AG09319 (cell line): ENCODE measurements around the gene DUSP3.

Experiments used
- DNase-seq: peaks from one replicate; pipeline ENCODE4 v3.0.0-alpha.2; 2010; ENCODE audit warnings: low read depth; ENCODE audit errors: extremely low read depth
- CTCF ChIP-seq: IDR thresholded peaks from 2 replicates; pipeline ENCODE4 v1.5.1; 2011; ENCODE audit warnings: low read depth, mild to moderate bottlenecking, inconsistent platforms, low read length, moderate library complexity

The DUSP3 gene

GRCh38 chr17:43753493-43754129 is 25.2 kb downstream of the DUSP3 start:
- TF ChIP-seq CTCF, result no peak
- no peak for DNase-seq

GRCh38 chr17:43750153-43750552 is 28.6 kb downstream of the DUSP3 start:
- DNase-seq, result no peak
- TF ChIP-seq CTCF, result no peak

- no peak for DNase-seq
- TF ChIP-seq CTCF, result no peak
Measured at GRCh38 chr17:43745541-43745940, 33.2 kb downstream of the DUSP3 start.

- no peak for DNase-seq
- no peak for TF ChIP-seq CTCF
Measured at GRCh38 chr17:43741636-43742035, 37.1 kb downstream of the DUSP3 start.

- DNase-seq, result no peak
- no peak for TF ChIP-seq CTCF
Measured at GRCh38 chr17:43740541-43740940, 38.2 kb downstream of the DUSP3 start.

- DNase-seq, result no peak
- TF ChIP-seq CTCF, result no peak
Measured at GRCh38 chr17:43737722-43738121, 41.1 kb downstream of the DUSP3 start.

GRCh38 chr17:43736389-43736788 is 42.4 kb downstream of the DUSP3 start:
- TF ChIP-seq CTCF, result no peak
- no peak for DNase-seq
